ENCODE measurements around the gene FOXP2.
A peak's percentile ranks its signal among the peaks of the same experiment; 100 is the strongest.

Gene FOXP2

DNA sequence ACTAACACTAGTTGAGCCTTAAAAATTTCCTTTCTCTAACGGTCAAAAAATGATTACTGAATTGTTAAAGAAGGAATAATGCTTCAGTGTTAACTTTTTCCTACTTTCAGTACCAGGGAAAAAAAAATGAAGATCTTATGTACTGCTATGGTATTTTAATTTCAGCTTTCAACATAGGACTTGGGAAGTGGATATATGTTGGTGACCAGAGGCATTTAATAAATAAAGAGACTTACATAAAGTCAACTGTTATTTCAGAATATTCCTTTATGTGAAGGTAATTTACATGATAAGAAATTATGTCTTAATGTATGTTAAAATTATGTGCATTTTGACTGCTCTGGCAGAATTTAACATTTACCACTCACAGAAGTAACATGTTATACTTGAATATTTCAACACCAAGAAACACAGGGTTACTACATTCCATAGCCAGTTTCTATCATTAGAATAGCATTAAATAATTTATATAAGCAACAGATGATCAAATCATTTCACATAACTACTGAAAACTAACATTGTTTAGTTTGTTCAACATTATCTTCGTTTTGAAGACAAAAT, 257.0 kb downstream of the FOXP2 start:
- no peak for DNase-seq

GRCh38 chr7:114678116-114678515, 263.5 kb downstream of the FOXP2 start:
- intact Hi-C loops (cut with DNase I), result no loop called here

More for the DNA sequence above, 257.0 kb downstream of the FOXP2 start:
- intact Hi-C loops (cut with DNase I), result no loop called here

DNA sequence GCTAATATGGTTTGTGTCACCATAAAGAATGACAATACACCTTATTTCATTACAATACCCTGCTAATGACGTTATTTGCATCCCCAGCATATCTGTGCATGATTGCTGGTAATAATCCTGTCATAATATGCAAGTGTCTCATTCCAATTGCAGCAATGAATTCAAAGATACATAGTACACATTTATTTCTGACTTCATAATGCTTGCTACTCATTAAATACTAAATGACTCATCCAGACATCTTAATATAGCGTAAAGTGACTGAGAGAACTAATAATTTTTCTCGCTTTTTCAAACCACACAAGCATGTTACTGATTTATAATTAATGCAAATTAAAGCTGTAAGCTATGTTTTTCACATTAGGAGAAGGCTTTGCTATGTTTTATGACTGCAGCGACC, 272.6 kb downstream of the FOXP2 start:
- intact Hi-C loops (cut with DNase I), result no loop called here
- DNase-seq, result no peak

More at GRCh38 chr7:114678116-114678515, 263.5 kb downstream of the FOXP2 start:
- no peak for DNase-seq

- no peak for DNase-seq
- intact Hi-C loops (cut with DNase I), result no loop called here
These were observed 273.9 kb downstream of the FOXP2 start for GRCh38 chr7:114688443-114689055.

- intact Hi-C loops (cut with DNase I), result no loop called here
- no peak for DNase-seq
These were observed 274.8 kb downstream of the FOXP2 start for GRCh38 chr7:114689406-114689805.

DNA sequence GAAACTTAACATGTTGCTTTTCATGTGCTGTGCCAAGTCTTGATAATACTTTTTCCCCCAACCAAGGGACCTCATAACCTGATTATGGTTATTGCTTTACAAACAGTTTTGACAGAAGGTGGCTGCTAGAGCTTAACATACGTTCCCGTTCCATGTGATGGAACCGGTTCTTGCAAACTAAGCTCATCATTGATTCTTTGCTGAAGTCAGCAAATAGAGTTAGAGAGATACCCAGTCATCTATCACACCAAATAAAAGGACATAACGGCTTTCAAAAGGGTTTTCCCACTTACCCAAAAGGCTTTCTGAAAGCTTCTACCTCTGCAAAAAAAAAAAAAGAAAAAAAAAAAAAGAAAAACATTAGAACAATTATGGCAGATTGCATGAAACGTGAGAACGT, 277.0 kb downstream of the FOXP2 start:
- intact Hi-C loops (cut with DNase I), result no loop called here
- DNase-seq, result no peak

DNA sequence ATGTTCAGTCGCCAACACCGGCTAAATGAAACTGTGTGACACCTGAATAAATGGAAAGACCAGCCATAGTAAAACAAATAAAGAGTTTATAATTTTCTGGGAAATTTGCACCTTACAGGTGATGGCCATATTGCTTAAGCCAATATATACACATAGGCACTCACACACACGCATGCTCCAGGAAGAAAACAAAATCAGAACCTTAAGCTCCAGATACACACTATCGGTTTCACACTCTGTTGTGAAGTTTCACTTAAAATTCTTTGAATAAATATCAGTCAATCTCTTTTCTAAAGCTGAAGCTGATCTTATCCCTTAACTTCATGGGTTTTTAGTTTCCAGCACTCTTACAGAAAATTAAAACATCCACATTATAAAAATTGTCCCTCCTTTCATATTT, 280.6 kb downstream of the FOXP2 start:
- intact Hi-C loops (cut with DNase I), result no loop called here
- no peak for DNase-seq

GRCh38 chr7:114700247-114700928, 285.8 kb downstream of the FOXP2 start:
- no peak for DNase-seq
- intact Hi-C loops (cut with DNase I), result no loop called here

DNA sequence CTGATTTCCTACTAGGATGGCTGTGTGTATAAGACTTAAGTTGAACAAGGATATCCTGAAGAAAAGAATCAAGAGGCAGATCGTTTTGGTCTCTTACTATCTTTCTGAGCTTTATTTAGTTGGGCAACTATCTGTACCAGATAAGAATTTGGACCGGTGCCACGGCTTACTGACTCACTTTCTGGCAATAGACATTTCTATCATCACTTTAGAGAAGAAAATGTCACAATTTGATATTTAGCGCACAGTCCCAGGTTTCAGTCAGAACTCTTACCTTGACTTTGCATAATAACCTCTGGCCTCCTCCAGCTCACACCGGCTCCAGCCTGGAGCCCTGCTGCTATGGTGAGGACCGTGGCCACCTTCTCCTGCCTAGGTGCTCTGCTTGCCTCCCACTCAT, 289.1 kb downstream of the FOXP2 start:
- intact Hi-C loops (cut with DNase I), result no loop called here
- DNase-seq, result peak in 2 of 42 donors; percentile 7 to 45

- intact Hi-C loops (cut with DNase I), result no loop called here
- DNase-seq, result no peak
These were observed 294.0 kb downstream of the FOXP2 start for GRCh38 chr7:114708646-114709045.

- no peak for DNase-seq
- intact Hi-C loops (cut with DNase I), result no loop called here
These were observed 295.9 kb downstream of the FOXP2 start for GRCh38 chr7:114710499-114710898.

DNA sequence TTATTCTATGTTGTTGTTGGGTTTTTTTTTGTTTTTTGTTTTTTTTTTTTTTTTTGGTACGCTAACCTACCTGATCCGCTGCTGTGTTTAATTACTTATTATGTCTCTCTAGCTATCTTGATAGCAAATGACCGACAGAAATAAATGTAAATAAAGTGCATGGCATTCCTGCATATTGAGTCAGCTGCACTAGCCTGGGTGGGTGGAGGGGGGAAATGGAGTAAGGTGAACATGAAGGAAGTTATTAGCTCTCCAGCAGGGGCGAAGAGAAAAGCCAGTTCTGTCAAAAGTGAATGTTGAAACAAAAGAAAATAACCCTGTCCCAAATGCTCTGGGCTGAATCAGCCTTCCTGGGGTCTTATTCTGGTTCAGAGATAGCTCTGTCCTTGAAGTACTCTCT, 296.6 kb downstream of the FOXP2 start:
- no peak for DNase-seq
- intact Hi-C loops (cut with DNase I), result no loop called here

- no peak for DNase-seq
- intact Hi-C loops (cut with DNase I), result no loop called here
These were observed 301.3 kb downstream of the FOXP2 start for GRCh38 chr7:114715907-114716306.

- intact Hi-C loops (cut with DNase I), result no loop called here
- DNase-seq, result no peak
These were observed 304.2 kb downstream of the FOXP2 start for GRCh38 chr7:114718861-114719260.

GRCh38 chr7:114720725-114721124, 306.1 kb downstream of the FOXP2 start:
- DNase-seq, result no peak
- intact Hi-C loops (cut with DNase I), result no loop called here

- DNase-seq, result no peak
- intact Hi-C loops (cut with DNase I), result no loop called here
These were observed 307.9 kb downstream of the FOXP2 start for GRCh38 chr7:114722562-114722961.

DNA sequence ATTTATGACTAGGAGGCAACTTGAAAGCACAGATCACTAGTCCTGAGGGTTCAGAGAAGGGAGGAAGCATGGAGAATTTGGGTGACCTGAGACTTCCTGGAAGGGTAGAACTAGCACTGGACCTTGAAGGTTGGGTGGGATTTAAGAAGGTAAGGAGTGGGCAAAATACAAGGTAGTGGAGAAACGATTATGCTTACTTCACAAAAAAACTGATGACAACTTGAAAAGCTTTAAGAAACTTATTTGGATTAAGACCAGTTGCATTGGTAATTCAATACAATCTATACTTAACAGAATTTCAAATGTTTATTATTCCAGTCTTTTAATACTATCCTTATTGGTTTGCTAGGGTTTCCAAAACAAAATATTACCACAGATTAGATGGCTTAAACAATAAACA, 308.7 kb downstream of the FOXP2 start:
- no peak for DNase-seq
- intact Hi-C loops (cut with DNase I), result no loop called here

GRCh38 chr7:114740095-114740494, 325.5 kb downstream of the FOXP2 start:
- intact Hi-C loops (cut with DNase I), result no loop called here
- no peak for DNase-seq

GRCh38 chr7:114740941-114741340, 326.3 kb downstream of the FOXP2 start:
- DNase-seq, result no peak
- intact Hi-C loops (cut with DNase I), result no loop called here

DNA sequence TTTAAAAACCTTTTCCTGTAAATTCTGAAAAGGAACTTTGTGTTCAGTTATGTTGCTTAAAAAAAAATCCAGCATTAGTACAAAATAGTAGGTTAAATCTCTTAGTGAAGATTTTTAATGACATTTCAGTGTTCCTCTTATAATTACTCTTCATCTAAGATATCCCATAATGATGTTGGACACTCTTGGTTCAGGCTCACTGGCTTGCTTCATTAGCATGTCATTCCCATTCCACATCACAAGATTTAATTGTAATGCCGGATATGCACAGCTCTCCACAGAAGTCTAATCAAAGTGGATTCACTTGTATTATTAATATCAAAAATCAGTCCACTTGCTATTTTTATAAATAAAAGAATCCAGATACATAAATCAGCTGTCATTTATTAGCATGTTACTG, 327.3 kb downstream of the FOXP2 start:
- intact Hi-C loops (cut with DNase I), result no loop called here
- DNase-seq, result no peak
